NCI-H2081 treated with DMSO at 0.1 percent for 48 hours (cell line): Measurements from ENCODE around the gene HOTAIR.

Experiments
- DNase-seq: peaks from one replicate; lab custom pipeline; 2025; lab: John Stamatoyannopoulos, UW

Gene HOTAIR

GRCh38 chr12:53944907-53945847 lies 29.6 kb downstream of the HOTAIR start:
- DNase-seq, result no peak

- no peak for DNase-seq
Measured at GRCh38 chr12:53944209-53944608, 30.5 kb downstream of the HOTAIR start.

- DNase-seq, result no peak
Measured at GRCh38 chr12:53942467-53942997, 32.2 kb downstream of the HOTAIR start.

GRCh38 chr12:53941750-53942149 lies 33.0 kb downstream of the HOTAIR start:
- no peak for DNase-seq

- DNase-seq, result no peak
Measured at GRCh38 chr12:53941187-53941586, 33.6 kb downstream of the HOTAIR start.

- no peak for DNase-seq
Measured at GRCh38 chr12:53940443-53941014, 34.2 kb downstream of the HOTAIR start.

- DNase-seq, result no peak
Measured at GRCh38 chr12:53939141-53940108, 35.3 kb downstream of the HOTAIR start.

GRCh38 chr12:53938326-53939140 lies 36.2 kb downstream of the HOTAIR start, which contains the start of gene HOXC13:
Gene HOXC13, plus strand, starts transcription at chr12:53938831. Its CDS starts 76 bp downstream, at chr12:53938907.
- DNase-seq, result peak; percentile 19

GRCh38 chr12:53937596-53938325 lies 37.0 kb downstream of the HOTAIR start:
- DNase-seq, result no peak

- DNase-seq, result no peak
Measured at GRCh38 chr12:53937099-53937498, 37.7 kb downstream of the HOTAIR start.

- DNase-seq, result no peak
Measured at GRCh38 chr12:53935383-53936341, 39.1 kb downstream of the HOTAIR start.

- no peak for DNase-seq
Measured at GRCh38 chr12:53932915-53933314, 41.8 kb downstream of the HOTAIR start.

GRCh38 chr12:53931844-53932581 lies 42.7 kb downstream of the HOTAIR start:
- no peak for DNase-seq

- DNase-seq, result no peak
Measured at GRCh38 chr12:53930591-53931255, 44.0 kb downstream of the HOTAIR start.

- no peak for DNase-seq
Measured at GRCh38 chr12:53929527-53929926, 45.2 kb downstream of the HOTAIR start.

- DNase-seq, result no peak
Measured at GRCh38 chr12:53928054-53928835, 46.5 kb downstream of the HOTAIR start.
